KMS-11 (cell line): Measurements from ENCODE around the gene PLXNB2.

Source experiments
- H2AFZ ChIP-seq: fragments of 200-600 bp; sonication (generic); 2 replicates; pipeline ENCODE4 v1.6.1; 2016; ENCODE audit warnings: antibody characterized with exemption, mixed run types, low read depth
- H3K27ac ChIP-seq: fragments of 200-600 bp; sonication (generic); 2 replicates; pipeline ENCODE4 v1.6.1; 2016; ENCODE audit warnings: mild to moderate bottlenecking, mixed run types
- H3K27me3 ChIP-seq: fragments of 200-600 bp; sonication (generic); 2 replicates; pipeline ENCODE4 v1.6.1; 2017; ENCODE audit warnings: mild to moderate bottlenecking, low read depth, mixed run types, moderate library complexity; ENCODE audit not compliant: insufficient read depth
- H3K36me3 ChIP-seq: fragments of 200-600 bp; sonication (generic); 2 replicates; pipeline ENCODE4 v1.6.1; 2017; ENCODE audit warnings: mild to moderate bottlenecking, mixed run types; ENCODE audit not compliant: insufficient read depth
- H3K4me1 ChIP-seq: fragments of 200-600 bp; sonication (generic); 2 replicates; pipeline ENCODE4 v1.6.1; 2016; ENCODE audit warnings: mild to moderate bottlenecking, low read depth, mixed run types; ENCODE audit not compliant: poor library complexity, severe bottlenecking
- H3K4me2 ChIP-seq: fragments of 200-600 bp; sonication (generic); 2 replicates; pipeline ENCODE4 v1.7.0; 2016; ENCODE audit warnings: mild to moderate bottlenecking, mixed run types
- H3K4me3 ChIP-seq: fragments of 200-600 bp; sonication (generic); IDR thresholded peaks from 2 replicates; pipeline ENCODE4 v1.6.1; 2017; ENCODE audit warnings: low read depth, low read length, mixed read lengths; ENCODE audit not compliant: insufficient read depth
- H3K79me2 ChIP-seq: fragments of 200-600 bp; sonication (generic); 2 replicates; pipeline ENCODE4 v1.6.1; 2016; ENCODE audit warnings: low read depth, mixed run types; ENCODE audit not compliant: insufficient read depth
- H3K9ac ChIP-seq: fragments of 200-600 bp; sonication (generic); 2 replicates; pipeline ENCODE4 v1.6.1; 2016; ENCODE audit warnings: mild to moderate bottlenecking, mixed run types
- H4K20me1 ChIP-seq: fragments of 200-600 bp; sonication (generic); 2 replicates; pipeline ENCODE4 v1.6.1; 2016; ENCODE audit warnings: mild to moderate bottlenecking, mixed run types; ENCODE audit not compliant: insufficient read depth
- TF ChIP-seq, protein P1 (sequence below): fragments of 200-600 bp; sonication (generic); conservative IDR thresholded peaks from 2 replicates; pipeline ENCODE4 v1.6.1; 2017; ENCODE audit warnings: low read depth, mild to moderate bottlenecking, antibody characterized with exemption, low read length, moderate library complexity, mixed read lengths

PLXNB2 gene

DNA sequence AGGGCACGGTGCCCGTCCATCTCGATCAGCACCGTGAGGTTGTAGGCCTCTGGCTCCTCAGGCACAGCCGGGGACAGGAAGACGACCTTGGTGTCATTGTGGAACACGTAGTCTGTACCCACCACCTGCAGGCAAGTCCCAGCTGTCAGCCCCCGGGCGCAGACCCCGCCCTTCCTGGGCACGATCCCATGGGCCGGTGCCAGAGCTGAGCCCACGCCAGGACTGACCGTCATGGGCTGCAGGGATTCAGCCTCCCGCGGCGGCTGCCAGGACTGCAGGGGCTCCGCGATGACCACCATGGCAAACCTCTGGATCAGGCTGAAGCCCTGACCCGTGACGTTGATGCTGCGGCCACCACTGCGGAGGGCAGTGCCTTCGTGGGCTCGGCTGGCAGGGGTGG is 25.5 kb downstream of the PLXNB2 start:
- Histone ChIP-seq H3K4me3 (no peak overlapping the region), H3K27ac (no peak overlapping the region)

DNA sequence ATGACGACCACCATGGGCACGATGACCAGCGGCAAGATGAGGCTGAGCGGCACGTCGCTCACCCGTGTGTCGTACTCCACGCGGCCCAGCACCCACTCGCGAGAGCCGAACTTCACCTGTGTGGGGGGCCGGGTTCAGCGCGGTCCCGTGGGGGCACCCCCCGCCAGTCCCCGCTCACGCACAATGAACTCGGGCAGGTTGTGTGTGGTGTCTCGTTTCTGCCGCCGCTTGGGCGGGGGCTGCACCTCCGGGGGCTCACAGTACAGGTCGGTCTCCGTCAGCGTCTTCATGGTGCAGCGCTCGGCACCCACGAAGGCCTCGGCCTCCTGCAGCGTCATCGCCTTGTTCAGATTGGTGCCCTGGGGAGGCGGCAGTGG is 26.1 kb downstream of the PLXNB2 start:
- H3K9ac ChIP-seq, result no peak overlapping the region
- no peak overlapping the region for H3K4me2 ChIP-seq
- H3K36me3 ChIP-seq, result no peaks in the 10 kb centered on the region
- no peaks in the 10 kb centered on the region for H3K4me1 ChIP-seq
- H3K27me3 ChIP-seq, result no peaks in the 10 kb centered on the region
- TF ChIP-seq, protein P1, sequence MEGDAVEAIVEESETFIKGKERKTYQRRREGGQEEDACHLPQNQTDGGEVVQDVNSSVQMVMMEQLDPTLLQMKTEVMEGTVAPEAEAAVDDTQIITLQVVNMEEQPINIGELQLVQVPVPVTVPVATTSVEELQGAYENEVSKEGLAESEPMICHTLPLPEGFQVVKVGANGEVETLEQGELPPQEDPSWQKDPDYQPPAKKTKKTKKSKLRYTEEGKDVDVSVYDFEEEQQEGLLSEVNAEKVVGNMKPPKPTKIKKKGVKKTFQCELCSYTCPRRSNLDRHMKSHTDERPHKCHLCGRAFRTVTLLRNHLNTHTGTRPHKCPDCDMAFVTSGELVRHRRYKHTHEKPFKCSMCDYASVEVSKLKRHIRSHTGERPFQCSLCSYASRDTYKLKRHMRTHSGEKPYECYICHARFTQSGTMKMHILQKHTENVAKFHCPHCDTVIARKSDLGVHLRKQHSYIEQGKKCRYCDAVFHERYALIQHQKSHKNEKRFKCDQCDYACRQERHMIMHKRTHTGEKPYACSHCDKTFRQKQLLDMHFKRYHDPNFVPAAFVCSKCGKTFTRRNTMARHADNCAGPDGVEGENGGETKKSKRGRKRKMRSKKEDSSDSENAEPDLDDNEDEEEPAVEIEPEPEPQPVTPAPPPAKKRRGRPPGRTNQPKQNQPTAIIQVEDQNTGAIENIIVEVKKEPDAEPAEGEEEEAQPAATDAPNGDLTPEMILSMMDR, result no peak
- no peaks in the 10 kb centered on the region for H4K20me1 ChIP-seq
- no peaks in the 10 kb centered on the region for H3K79me2 ChIP-seq
- no peak overlapping the region for H2AFZ ChIP-seq
- H3K4me3 ChIP-seq, result no peak overlapping the region
- no peak overlapping the region for H3K27ac ChIP-seq

More for the DNA sequence above, 25.5 kb downstream of the PLXNB2 start:
- Histone ChIP-seq H3K36me3 (no peaks in the 10 kb centered on the region), H3K4me1 (no peaks in the 10 kb centered on the region), H3K27me3 (no peaks in the 10 kb centered on the region), H4K20me1 (no peaks in the 10 kb centered on the region), H3K4me2 (no peak overlapping the region), H3K9ac (no peak overlapping the region), H3K79me2 (no peaks in the 10 kb centered on the region), H2AFZ (no peak overlapping the region)
- TF ChIP-seq, protein P1, result no peak

DNA sequence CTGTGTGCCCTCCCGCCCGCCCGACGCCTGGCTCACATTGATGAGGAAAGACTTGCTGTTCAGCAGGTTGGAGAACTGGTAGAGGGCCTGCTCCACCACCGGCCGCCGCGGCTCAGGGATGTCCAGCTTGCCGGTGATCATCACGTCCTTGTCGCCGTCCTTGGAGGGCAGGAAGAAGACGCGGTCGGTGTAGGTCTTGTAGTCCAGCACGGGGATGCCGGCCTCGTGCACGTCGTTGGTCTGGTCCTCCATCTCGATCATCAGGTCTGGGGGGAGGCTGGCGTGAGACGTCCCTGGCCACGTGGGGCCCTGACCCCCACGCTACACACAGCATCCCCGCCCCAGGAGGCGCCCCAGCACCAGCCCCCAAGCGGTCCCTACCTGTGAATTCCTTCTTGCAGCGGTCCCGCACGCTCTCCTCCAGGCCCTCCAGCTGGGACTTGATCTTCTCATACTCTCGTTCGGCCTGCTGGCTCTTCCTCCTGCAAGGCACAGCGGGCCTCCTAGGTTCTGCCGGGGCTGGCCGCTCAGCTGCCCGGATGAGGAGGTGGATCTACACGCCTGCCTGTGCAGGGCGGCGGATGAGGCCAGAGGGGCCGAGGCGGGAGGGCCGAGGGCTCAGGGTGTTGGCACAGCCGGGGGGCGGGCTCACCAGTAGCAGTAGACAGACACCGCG is 26.6 kb downstream of the PLXNB2 start:
- H3K4me2 ChIP-seq, result no peak overlapping the region
- no peak overlapping the region for H3K4me3 ChIP-seq
- TF ChIP-seq, protein P1, result no peak
- no peaks in the 10 kb centered on the region for H3K36me3 ChIP-seq
- H3K4me1 ChIP-seq, result no peaks in the 10 kb centered on the region
- no peak overlapping the region for H3K27ac ChIP-seq
- no peaks in the 10 kb centered on the region for H4K20me1 ChIP-seq
- no peaks in the 10 kb centered on the region for H3K27me3 ChIP-seq
- H3K79me2 ChIP-seq, result no peaks in the 10 kb centered on the region
- no peak overlapping the region for H3K9ac ChIP-seq
- no peak overlapping the region for H2AFZ ChIP-seq

DNA sequence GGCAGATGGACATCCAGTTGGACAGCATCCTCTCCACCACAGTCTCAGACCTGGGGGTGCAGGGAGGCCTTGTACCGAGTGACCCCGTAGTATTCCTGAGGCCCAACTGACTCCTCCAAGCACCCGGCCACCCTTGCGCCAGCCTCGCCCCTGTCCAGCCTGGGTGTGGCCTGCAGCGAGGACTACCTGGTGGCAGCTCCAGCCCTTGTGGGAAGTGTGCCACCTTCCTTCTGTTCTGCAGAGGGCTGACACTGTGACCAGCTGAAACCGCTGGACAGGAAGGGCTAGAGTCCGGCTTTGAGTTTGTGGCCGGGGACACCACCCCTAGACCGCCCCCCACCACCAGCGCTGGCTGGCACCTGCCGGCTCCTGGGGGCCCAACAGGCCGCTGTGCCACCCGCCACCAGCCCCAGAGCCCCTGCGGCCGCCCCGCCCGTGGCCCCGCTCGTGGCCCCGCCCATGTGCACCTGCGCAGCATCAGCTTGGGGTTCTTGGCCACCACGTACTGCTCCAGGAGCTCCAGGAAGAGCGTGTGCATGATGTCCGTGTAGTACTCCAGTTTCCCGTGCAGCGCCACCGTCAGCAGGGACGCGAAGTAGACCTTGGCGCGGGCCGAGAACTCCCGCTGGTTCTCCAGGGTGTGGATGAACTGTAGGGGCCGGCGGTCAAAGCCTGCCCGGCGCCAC is 27.3 kb downstream of the PLXNB2 start:
- Histone ChIP-seq H4K20me1 (no peaks in the 10 kb centered on the region), H3K4me3 (no peak overlapping the region), H3K27me3 (no peaks in the 10 kb centered on the region), H3K9ac (no peak overlapping the region), H3K79me2 (no peaks in the 10 kb centered on the region), H2AFZ (no peak overlapping the region), H3K4me2 (no peak overlapping the region), H3K4me1 (no peaks in the 10 kb centered on the region), H3K27ac (no peak overlapping the region), H3K36me3 (no peaks in the 10 kb centered on the region)
- TF ChIP-seq, protein P1, result no peak
